A673 (cell line): ENCODE data around the gene EIF3K.

Experiments
- EZH2 ChIP-seq: fragments of 200-600 bp; sonication (generic); IDR thresholded peaks from 2 replicates; pipeline ENCODE4 v1.6.1; 2017; ENCODE audit warnings: borderline replicate concordance, low read depth, mild to moderate bottlenecking, mixed read lengths, antibody characterized with exemption, low read length; ENCODE audit not compliant: poor library complexity, severe bottlenecking
- TF ChIP-seq, protein P1 (sequence below): fragments of 300-800, 200-600 bp; sonication (generic); conservative IDR thresholded peaks from 2 replicates; pipeline ENCODE4 v1.5.1; 2017; ENCODE audit warnings: low read depth, mild to moderate bottlenecking, antibody characterized with exemption, low read length, moderate library complexity, mixed read lengths

DNA sequence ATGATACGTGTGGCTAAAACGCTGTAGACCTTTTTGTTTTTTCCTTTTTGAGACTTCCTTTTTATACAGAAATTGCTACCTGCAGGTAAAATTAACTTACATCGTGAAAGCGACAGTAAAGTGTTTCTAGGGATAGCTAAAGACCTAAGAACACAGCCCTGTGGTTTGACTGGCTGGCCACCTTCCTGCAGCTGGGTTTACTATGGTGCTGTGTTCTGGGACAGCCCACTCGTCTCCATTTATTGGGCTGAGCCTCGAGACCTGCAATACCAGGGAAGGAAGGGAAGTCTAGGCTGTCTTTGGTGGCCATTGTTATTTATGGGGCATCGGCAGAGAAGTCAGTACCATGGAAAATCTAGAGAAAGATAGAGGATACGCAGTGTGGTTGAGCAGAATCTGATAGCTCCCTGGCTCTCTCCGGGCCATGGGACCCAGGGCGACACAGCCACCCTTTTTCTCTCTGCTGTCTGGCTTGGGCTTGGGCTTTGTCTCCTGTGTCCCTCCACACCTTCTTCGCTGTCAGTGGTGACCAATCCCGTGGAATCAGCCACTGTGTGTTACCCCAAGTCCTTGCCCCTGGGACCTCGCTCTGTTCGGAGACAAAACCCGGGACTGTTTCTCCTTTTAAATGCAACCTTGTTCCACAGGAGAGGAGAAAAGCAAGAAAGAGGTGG is 59.4 kb downstream of the EIF3K start:
- no peak for TF ChIP-seq EZH2
- TF ChIP-seq, protein P1, sequence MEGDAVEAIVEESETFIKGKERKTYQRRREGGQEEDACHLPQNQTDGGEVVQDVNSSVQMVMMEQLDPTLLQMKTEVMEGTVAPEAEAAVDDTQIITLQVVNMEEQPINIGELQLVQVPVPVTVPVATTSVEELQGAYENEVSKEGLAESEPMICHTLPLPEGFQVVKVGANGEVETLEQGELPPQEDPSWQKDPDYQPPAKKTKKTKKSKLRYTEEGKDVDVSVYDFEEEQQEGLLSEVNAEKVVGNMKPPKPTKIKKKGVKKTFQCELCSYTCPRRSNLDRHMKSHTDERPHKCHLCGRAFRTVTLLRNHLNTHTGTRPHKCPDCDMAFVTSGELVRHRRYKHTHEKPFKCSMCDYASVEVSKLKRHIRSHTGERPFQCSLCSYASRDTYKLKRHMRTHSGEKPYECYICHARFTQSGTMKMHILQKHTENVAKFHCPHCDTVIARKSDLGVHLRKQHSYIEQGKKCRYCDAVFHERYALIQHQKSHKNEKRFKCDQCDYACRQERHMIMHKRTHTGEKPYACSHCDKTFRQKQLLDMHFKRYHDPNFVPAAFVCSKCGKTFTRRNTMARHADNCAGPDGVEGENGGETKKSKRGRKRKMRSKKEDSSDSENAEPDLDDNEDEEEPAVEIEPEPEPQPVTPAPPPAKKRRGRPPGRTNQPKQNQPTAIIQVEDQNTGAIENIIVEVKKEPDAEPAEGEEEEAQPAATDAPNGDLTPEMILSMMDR: no peak
